Stimulated activated CD4-positive, alpha-beta T cell treated with anti-CD3 and anti-CD28 coated beads, Interleukin-4, amount 100 ng/mL, for 4 hours (primary cell): Measurements from ENCODE around the gene ACSS3.
"Not testable (repeated sequence)": the region's sequence is repeated elsewhere in the genome, so short reads cannot be mapped to it uniquely, and the experiment has no call there.

Experiments used
- DNase-seq, 2 experiments: peaks; one replicate each; pipeline ENCODE4 v3.0.0-alpha.2; 2020

ACSS3 gene

GRCh38 chr12:81170072-81170471 is 92.2 kb downstream of the ACSS3 start:
- DNase-seq = no peak

- DNase-seq = no peak
Measured at GRCh38 chr12:81172851-81173250, 95.0 kb downstream of the ACSS3 start.

- DNase-seq = no peak
Measured at GRCh38 chr12:81174664-81175063, 96.8 kb downstream of the ACSS3 start.

GRCh38 chr12:81176796-81177195 is 98.9 kb downstream of the ACSS3 start:
- DNase-seq = no peak

GRCh38 chr12:81181691-81182090 is 103.8 kb downstream of the ACSS3 start:
- no peak for DNase-seq

GRCh38 chr12:81187686-81188085 is 109.8 kb downstream of the ACSS3 start:
- no peak for DNase-seq

GRCh38 chr12:81196595-81196994 is 118.7 kb downstream of the ACSS3 start:
- DNase-seq = no peak

- not testable (repeated sequence) for DNase-seq
Measured at GRCh38 chr12:81200561-81200960, 122.7 kb downstream of the ACSS3 start.

- no peak for DNase-seq
Measured at GRCh38 chr12:81203671-81204204, 125.9 kb downstream of the ACSS3 start.

GRCh38 chr12:81205416-81205815 is 127.5 kb downstream of the ACSS3 start:
- DNase-seq = no peak

- DNase-seq = no peak
Measured at GRCh38 chr12:81206429-81206828, 128.6 kb downstream of the ACSS3 start.

- DNase-seq = no peak
Measured at GRCh38 chr12:81207173-81207572, 129.3 kb downstream of the ACSS3 start.

- no peak for DNase-seq
Measured at GRCh38 chr12:81207664-81208063, 129.8 kb downstream of the ACSS3 start.

- no peak for DNase-seq
Measured at GRCh38 chr12:81208187-81208911, 130.5 kb downstream of the ACSS3 start.

GRCh38 chr12:81209012-81209411 is 131.1 kb downstream of the ACSS3 start:
- DNase-seq = no peak

- not testable (repeated sequence) for DNase-seq
Measured at GRCh38 chr12:81209772-81210225, 131.9 kb downstream of the ACSS3 start.

GRCh38 chr12:81211306-81211705 is 133.4 kb downstream of the ACSS3 start:
- DNase-seq = no peak

GRCh38 chr12:81212996-81213696 is 135.3 kb downstream of the ACSS3 start:
- no peak for DNase-seq

- DNase-seq = no peak
Measured at GRCh38 chr12:81216739-81217138, 138.9 kb downstream of the ACSS3 start.

GRCh38 chr12:81221681-81222080 is 143.8 kb downstream of the ACSS3 start:
- no peak for DNase-seq

GRCh38 chr12:81222846-81223592 is 145.1 kb downstream of the ACSS3 start:
- no peak for DNase-seq

- DNase-seq = no peak
Measured at GRCh38 chr12:81224626-81225025, 146.7 kb downstream of the ACSS3 start.

GRCh38 chr12:81229759-81230158 is 151.9 kb downstream of the ACSS3 start:
- DNase-seq = no peak
